A673 (cell line): ENCODE results near the gene QSOX2. TPM values are rescaled to one million over a fixed set of nuclear protein-coding genes. Genes with fewer than 3 reads are reported as not detected.

Source experiments
- BruUV-seq: library from RNA; stranded (reverse); fragments of 400-500 nt; replicated peaks from 2 replicates; lab custom pipeline; 2021; lab: Mats Ljungman, UMichigan
- CTCF ChIA-PET: fragments of 300-600 bp; sonication (Branson Sonifier 250); formaldehyde crosslinking; loops from one replicate; lab custom pipeline; 2022; ENCODE audit warnings: antibody characterized with exemption; lab: Charles Lee
- POLR2A ChIA-PET: fragments of 300-600 bp; sonication (Branson Sonifier 250); formaldehyde crosslinking; loops from one replicate; lab custom pipeline; 2022; ENCODE audit warnings: antibody characterized with exemption; ENCODE audit not compliant: low non-redundant PET; lab: Charles Lee
- DNase-seq: peaks from one replicate; pipeline ENCODE4 v3.0.0-alpha.2; 2015; ENCODE audit warnings: low spot score
- H3K27ac ChIP-seq: fragments of 200-600 bp; sonication (generic); 2 replicates; pipeline ENCODE4 v1.5.1; 2016; ENCODE audit warnings: mixed run types, low read depth, mild to moderate bottlenecking, mixed read lengths, antibody characterized with exemption, low read length; ENCODE audit not compliant: poor library complexity, severe bottlenecking
- H3K27me3 ChIP-seq: fragments of 200-600 bp; sonication (generic); replicated peaks from 2 replicates; pipeline ENCODE4 v1.6.1; 2017; ENCODE audit warnings: mixed run types, low read depth, mild to moderate bottlenecking, mixed read lengths, antibody characterized with exemption, low read length; ENCODE audit not compliant: insufficient read depth, poor library complexity
- H3K36me3 ChIP-seq: fragments of 200-600 bp; sonication (generic); 2 replicates; pipeline ENCODE4 v1.6.1; 2016; ENCODE audit warnings: mixed run types, mild to moderate bottlenecking, mixed read lengths, antibody characterized with exemption, low read length; ENCODE audit not compliant: insufficient read depth, poor library complexity, severe bottlenecking
- H3K4me1 ChIP-seq: fragments of 200-600 bp; sonication (generic); 2 replicates; pipeline ENCODE4 v1.6.1; 2017; ENCODE audit warnings: mixed run types, mild to moderate bottlenecking, mixed read lengths, antibody characterized with exemption, low read length; ENCODE audit not compliant: insufficient read depth, poor library complexity, severe bottlenecking
- H3K4me3 ChIP-seq: fragments of 200-600 bp; sonication (generic); 2 replicates; pipeline ENCODE4 v1.5.1; 2016; ENCODE audit warnings: low read depth, mixed run types, mild to moderate bottlenecking, mixed read lengths, low read length; ENCODE audit not compliant: poor library complexity, severe bottlenecking
- H3K9me3 ChIP-seq: fragments of 200-600 bp; sonication (generic); 2 replicates; pipeline ENCODE4 v1.6.1; 2016; ENCODE audit warnings: mixed run types, low read depth, mild to moderate bottlenecking, mixed read lengths, antibody characterized with exemption, low read length; ENCODE audit not compliant: poor library complexity, severe bottlenecking
- EZH2 ChIP-seq: fragments of 200-600 bp; sonication (generic); IDR thresholded peaks from 2 replicates; pipeline ENCODE4 v1.6.1; 2017; ENCODE audit warnings: borderline replicate concordance, low read depth, mild to moderate bottlenecking, mixed read lengths, antibody characterized with exemption, low read length; ENCODE audit not compliant: poor library complexity, severe bottlenecking
- intact Hi-C: fragments of 100-400 bp; cut with micrococcal nuclease; formaldehyde crosslinking; loops from one replicate; pipeline ENCODE4 v1.10.0; 2022; ENCODE audit not compliant: unreplicated experiment
- total RNA-seq: library from RNA; stranded (reverse); gene quantifications from 2 replicates; pipeline ENCODE4 v1.2.3, GENCODE V29; 2021
- TF ChIP-seq, protein P1 (sequence below): fragments of 300-800, 200-600 bp; sonication (generic); conservative IDR thresholded peaks from 2 replicates; pipeline ENCODE4 v1.5.1; 2017; ENCODE audit warnings: low read depth, mild to moderate bottlenecking, antibody characterized with exemption, low read length, moderate library complexity, mixed read lengths

QSOX2 gene
- total RNA-seq, 1 experiment from 2014 or later: 43.7 TPM

DNA sequence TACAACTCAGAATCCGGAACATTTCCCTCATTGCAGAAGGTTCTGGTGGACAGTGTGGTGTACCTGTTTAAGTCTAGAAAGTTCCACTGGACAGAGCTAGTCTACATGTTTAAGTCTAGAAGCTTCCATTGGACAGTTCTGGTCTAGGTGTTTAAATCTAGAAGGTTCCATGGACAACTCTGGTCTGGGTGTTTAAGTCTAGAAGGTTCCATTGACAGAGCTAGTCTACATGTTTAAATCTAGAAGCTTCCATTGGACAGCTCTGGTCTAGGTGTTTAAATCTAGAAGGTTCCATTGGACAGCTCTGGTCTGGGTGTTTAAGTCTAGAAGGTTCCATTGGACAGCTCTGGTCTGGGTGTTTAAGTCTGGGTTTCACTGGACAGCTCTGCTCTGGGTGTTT is 33.3 kb upstream of the QSOX2 start:
- H3K4me1 ChIP-seq: peaks cover 5% of the 10 kb centered on the region
- no peak for DNase-seq
- H3K36me3 ChIP-seq: no peaks in the 10 kb centered on the region
- CTCF ChIA-PET: no interaction called here
- BruUV-seq: no TSS peak
- intact Hi-C loops: no loop called here
- POLR2A ChIA-PET: no interaction called here
- no peak for TF ChIP-seq EZH2
- TF ChIP-seq, protein P1, sequence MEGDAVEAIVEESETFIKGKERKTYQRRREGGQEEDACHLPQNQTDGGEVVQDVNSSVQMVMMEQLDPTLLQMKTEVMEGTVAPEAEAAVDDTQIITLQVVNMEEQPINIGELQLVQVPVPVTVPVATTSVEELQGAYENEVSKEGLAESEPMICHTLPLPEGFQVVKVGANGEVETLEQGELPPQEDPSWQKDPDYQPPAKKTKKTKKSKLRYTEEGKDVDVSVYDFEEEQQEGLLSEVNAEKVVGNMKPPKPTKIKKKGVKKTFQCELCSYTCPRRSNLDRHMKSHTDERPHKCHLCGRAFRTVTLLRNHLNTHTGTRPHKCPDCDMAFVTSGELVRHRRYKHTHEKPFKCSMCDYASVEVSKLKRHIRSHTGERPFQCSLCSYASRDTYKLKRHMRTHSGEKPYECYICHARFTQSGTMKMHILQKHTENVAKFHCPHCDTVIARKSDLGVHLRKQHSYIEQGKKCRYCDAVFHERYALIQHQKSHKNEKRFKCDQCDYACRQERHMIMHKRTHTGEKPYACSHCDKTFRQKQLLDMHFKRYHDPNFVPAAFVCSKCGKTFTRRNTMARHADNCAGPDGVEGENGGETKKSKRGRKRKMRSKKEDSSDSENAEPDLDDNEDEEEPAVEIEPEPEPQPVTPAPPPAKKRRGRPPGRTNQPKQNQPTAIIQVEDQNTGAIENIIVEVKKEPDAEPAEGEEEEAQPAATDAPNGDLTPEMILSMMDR: no peak
- H3K9me3 ChIP-seq: no peaks in the 10 kb centered on the region
- no peak overlapping the region for H3K27ac ChIP-seq
- H3K27me3 ChIP-seq: no peaks in the 10 kb centered on the region
- H3K4me3 ChIP-seq: no peak overlapping the region

GRCh38 chr9:136278221-136278620 is 32.6 kb upstream of the QSOX2 start:
- Histone ChIP-seq H3K4me1 (peaks cover under 1% of the 10 kb centered on the region), H3K27ac (no peak overlapping the region), H3K36me3 (no peaks in the 10 kb centered on the region), H3K27me3 (no peaks in the 10 kb centered on the region), H3K9me3 (no peaks in the 10 kb centered on the region), H3K4me3 (no peak overlapping the region)
- no peak for TF ChIP-seq EZH2
- TF ChIP-seq, protein P1: no peak
- CTCF ChIA-PET: no interaction called here
- BruUV-seq: no TSS peak
- intact Hi-C loops: no loop called here
- POLR2A ChIA-PET: no interaction called here
- DNase-seq: no peak

- ChIA-PET CTCF (no interaction called here), POLR2A (no interaction called here)
- no TSS peak for BruUV-seq
- Histone ChIP-seq H3K9me3 (no peaks in the 10 kb centered on the region), H3K4me3 (no peak overlapping the region), H3K4me1 (no peaks in the 10 kb centered on the region), H3K27ac (no peak overlapping the region), H3K36me3 (no peaks in the 10 kb centered on the region), H3K27me3 (no peaks in the 10 kb centered on the region)
- no peak for TF ChIP-seq EZH2
- TF ChIP-seq, protein P1: 0 out of 2 replicates have a peak, but pooled peaks have one; percentile 27
- intact Hi-C loops: no loop called here
- DNase-seq: no peak
These were observed 32.1 kb upstream of the QSOX2 start for GRCh38 chr9:136277746-136278145.
